HEK293 (cell line): ENCODE results near the gene FXYD1.

Experiments
- CTCF ChIA-PET: fragments of 350-600 bp; formaldehyde crosslinking; extraction: SDS; loops from one replicate; lab custom pipeline; 2021; ENCODE audit warnings: antibody characterized with exemption; lab: Yijun Ruan, JAX
- POLR2A ChIA-PET: fragments of 300-600 bp; formaldehyde crosslinking; extraction: SDS; loops from one replicate; lab custom pipeline; 2020; ENCODE audit warnings: antibody characterized with exemption, inconsistent platforms; lab: Yijun Ruan, JAX
- H3K27ac ChIP-seq: fragments of 200-500 bp; sonication (Bioruptor generic); 2 replicates; pipeline ENCODE4 v1.5.1; 2014; ENCODE audit warnings: low read depth, low read length, control low read depth, inconsistent platforms; ENCODE audit errors: extremely low read depth
- H3K36me3 ChIP-seq, 2 experiments: fragments of 200-500 bp in 1 of 2; sonication (Bioruptor generic) in 1 of 2; 1 replicate in 1 of 2; 2 replicates in 1 of 2; pipeline ENCODE4 v1.5.1; 2014 to 2017; ENCODE audit warnings: inconsistent platforms in 2 of 2, low read length in 2 of 2; ENCODE audit not compliant: control insufficient read depth in 2 of 2, insufficient read depth in 1 of 2
- H3K4me1 ChIP-seq: fragments of 200-500 bp; sonication (Bioruptor generic); 2 replicates; pipeline ENCODE4 v1.5.1; 2014; ENCODE audit warnings: mild to moderate bottlenecking, low read length, inconsistent platforms; ENCODE audit not compliant: control insufficient read depth, insufficient read depth
- H3K4me3 ChIP-seq: 2 replicates; pipeline ENCODE4 v1.5.1; 2011; ENCODE audit warnings: low read depth, mild to moderate bottlenecking, control low read depth, low read length, moderate library complexity
- H3K9me3 ChIP-seq: fragments of 200-500 bp; sonication (Bioruptor generic); 2 replicates; pipeline ENCODE4 v1.5.1; 2014; ENCODE audit warnings: low read depth, low read length, inconsistent platforms; ENCODE audit not compliant: control insufficient read depth, insufficient read depth
- BCL11A ChIP-seq: fragments of 450-650 bp; formaldehyde crosslinking; IDR thresholded peaks from 2 replicates; pipeline ENCODE4 v1.5.1; 2016; ENCODE audit warnings: low read depth, missing biosample characterization, missing genetic modification characterization
- GLI2 ChIP-seq: fragments of 450-650 bp; formaldehyde crosslinking; IDR thresholded peaks from 2 replicates; pipeline ENCODE4; 2017; ENCODE audit warnings: missing biosample characterization, missing genetic modification characterization, low read depth, borderline replicate concordance
- KLF10 ChIP-seq: fragments of 450-650 bp; IDR thresholded peaks from 2 replicates; pipeline ENCODE4 v1.5.1; 2018; ENCODE audit warnings: missing biosample characterization, mild to moderate bottlenecking, missing genetic modification characterization
- KLF9 ChIP-seq: fragments of 450-650 bp; formaldehyde crosslinking; IDR thresholded peaks from 2 replicates; pipeline ENCODE4 v1.5.1; 2016; ENCODE audit warnings: missing biosample characterization, missing genetic modification characterization, low read depth
- PRDM10 ChIP-seq: fragments of 450-650 bp; formaldehyde crosslinking; IDR thresholded peaks from 2 replicates; pipeline ENCODE4 v1.5.1; 2016; ENCODE audit warnings: missing biosample characterization, missing genetic modification characterization
- WT1 ChIP-seq: fragments of 450-650 bp; formaldehyde crosslinking; IDR thresholded peaks from 2 replicates; pipeline ENCODE4 v1.5.1; 2016; ENCODE audit warnings: missing biosample characterization, missing genetic modification characterization
- ZBTB48 ChIP-seq: fragments of 450-650 bp; formaldehyde crosslinking; IDR thresholded peaks from 2 replicates; pipeline ENCODE4 v1.5.1; 2016; ENCODE audit warnings: missing biosample characterization, missing genetic modification characterization
- ZBTB7A ChIP-seq: fragments of 450-650 bp; formaldehyde crosslinking; IDR thresholded peaks from 2 replicates; pipeline ENCODE4 v1.5.1; 2016; ENCODE audit warnings: low read depth, missing biosample characterization, missing genetic modification characterization
- ZFP41 ChIP-seq: fragments of 450-650 bp; formaldehyde crosslinking; IDR thresholded peaks from 2 replicates; pipeline ENCODE4 v1.5.1; 2016; ENCODE audit warnings: missing biosample characterization, missing genetic modification characterization, borderline replicate concordance
- ZNF148 ChIP-seq: fragments of 450-650 bp; formaldehyde crosslinking; IDR thresholded peaks from 2 replicates; pipeline ENCODE4 v1.5.0; 2017; ENCODE audit warnings: missing biosample characterization, missing genetic modification characterization, borderline replicate concordance
- ZNF223 ChIP-seq: fragments of 450-650 bp; formaldehyde crosslinking; IDR thresholded peaks from 2 replicates; pipeline ENCODE4 v1.5.1; 2016; ENCODE audit warnings: missing biosample characterization, missing genetic modification characterization
- ZNF280D ChIP-seq: fragments of 450-650 bp; formaldehyde crosslinking; IDR thresholded peaks from 2 replicates; pipeline ENCODE4 v1.5.1; 2016; ENCODE audit warnings: missing biosample characterization, missing genetic modification characterization
- ZNF48 ChIP-seq: fragments of 450-650 bp; formaldehyde crosslinking; IDR thresholded peaks from 2 replicates; pipeline ENCODE4 v1.5.1; 2016; ENCODE audit warnings: missing biosample characterization, missing genetic modification characterization
- ZNF513 ChIP-seq: fragments of 450-650 bp; IDR thresholded peaks from 2 replicates; pipeline ENCODE4 v1.5.1; 2018; ENCODE audit warnings: missing biosample characterization, missing genetic modification characterization
- ZNF521 ChIP-seq: fragments of 450-650 bp; formaldehyde crosslinking; IDR thresholded peaks from 2 replicates; pipeline ENCODE4 v1.5.1; 2017; ENCODE audit warnings: missing biosample characterization, mild to moderate bottlenecking, missing genetic modification characterization
- ZNF792 ChIP-seq: fragments of 450-650 bp; formaldehyde crosslinking; IDR thresholded peaks from 2 replicates; pipeline ENCODE4 v1.5.1; 2016; ENCODE audit warnings: missing biosample characterization, missing genetic modification characterization
- TF ChIP-seq, protein P1 (sequence below): fragments of 450-650 bp; formaldehyde crosslinking; conservative IDR thresholded peaks from 2 replicates; pipeline ENCODE4 v1.5.1; 2016; ENCODE audit warnings: low read depth, missing biosample characterization, missing genetic modification characterization
- TF ChIP-seq, protein P2 (sequence below): IDR thresholded peaks from 2 replicates; pipeline ENCODE4 v1.6.1; 2011; ENCODE audit warnings: mild to moderate bottlenecking, low read depth, low read length, borderline replicate concordance
- TF ChIP-seq, protein P3 (sequence below): fragments of 450-650 bp; formaldehyde crosslinking; IDR thresholded peaks from 2 replicates; pipeline ENCODE4 v1.5.1; 2016; ENCODE audit warnings: missing biosample characterization, missing genetic modification characterization

The FXYD1 gene

GRCh38 chr19:35138305-35138892, at the start of gene FXYD1:
Gene FXYD1, plus strand, starts transcription at chr19:35138824. Its CDS starts 1,256 bp downstream, at chr19:35140080.
- Histone ChIP-seq H3K4me1 (peaks cover 23% of the 10 kb centered on the region), H3K9me3 (no peaks in the 10 kb centered on the region), H3K36me3 (no peaks in the 10 kb centered on the region; a peak in 1 of 3 replicates), H3K4me3 (no peak within 1 kb of the TSS), H3K27ac (no peak within 1 kb of the TSS)
- ChIA-PET POLR2A (no interaction called here), CTCF (interaction anchor here (1.2 to 5.5 kb wide), 4 partner anchors 11 to 92 kb away, joined by 4 to 108 read pairs (median 39); no protein-coding TSS in a partner anchor)
- TF ChIP-seq ZNF48 (tag by site-specific recombination), result no peak
- TF ChIP-seq ZFP41 (tag by site-specific recombination), result no peak
- TF ChIP-seq, protein P1, sequence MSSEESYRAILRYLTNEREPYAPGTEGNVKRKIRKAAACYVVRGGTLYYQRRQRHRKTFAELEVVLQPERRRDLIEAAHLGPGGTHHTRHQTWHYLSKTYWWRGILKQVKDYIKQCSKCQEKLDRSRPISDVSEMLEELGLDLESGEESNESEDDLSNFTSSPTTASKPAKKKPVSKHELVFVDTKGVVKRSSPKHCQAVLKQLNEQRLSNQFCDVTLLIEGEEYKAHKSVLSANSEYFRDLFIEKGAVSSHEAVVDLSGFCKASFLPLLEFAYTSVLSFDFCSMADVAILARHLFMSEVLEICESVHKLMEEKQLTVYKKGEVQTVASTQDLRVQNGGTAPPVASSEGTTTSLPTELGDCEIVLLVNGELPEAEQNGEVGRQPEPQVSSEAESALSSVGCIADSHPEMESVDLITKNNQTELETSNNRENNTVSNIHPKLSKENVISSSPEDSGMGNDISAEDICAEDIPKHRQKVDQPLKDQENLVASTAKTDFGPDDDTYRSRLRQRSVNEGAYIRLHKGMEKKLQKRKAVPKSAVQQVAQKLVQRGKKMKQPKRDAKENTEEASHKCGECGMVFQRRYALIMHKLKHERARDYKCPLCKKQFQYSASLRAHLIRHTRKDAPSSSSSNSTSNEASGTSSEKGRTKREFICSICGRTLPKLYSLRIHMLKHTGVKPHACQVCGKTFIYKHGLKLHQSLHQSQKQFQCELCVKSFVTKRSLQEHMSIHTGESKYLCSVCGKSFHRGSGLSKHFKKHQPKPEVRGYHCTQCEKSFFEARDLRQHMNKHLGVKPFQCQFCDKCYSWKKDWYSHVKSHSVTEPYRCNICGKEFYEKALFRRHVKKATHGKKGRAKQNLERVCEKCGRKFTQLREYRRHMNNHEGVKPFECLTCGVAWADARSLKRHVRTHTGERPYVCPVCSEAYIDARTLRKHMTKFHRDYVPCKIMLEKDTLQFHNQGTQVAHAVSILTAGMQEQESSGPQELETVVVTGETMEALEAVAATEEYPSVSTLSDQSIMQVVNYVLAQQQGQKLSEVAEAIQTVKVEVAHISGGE, result no peak
- TF ChIP-seq GLI2, result no peak
- no peak for TF ChIP-seq ZNF280D (tag by site-specific recombination)
- no peak for TF ChIP-seq ZNF521 (tag by site-specific recombination)
- TF ChIP-seq, protein P2, sequence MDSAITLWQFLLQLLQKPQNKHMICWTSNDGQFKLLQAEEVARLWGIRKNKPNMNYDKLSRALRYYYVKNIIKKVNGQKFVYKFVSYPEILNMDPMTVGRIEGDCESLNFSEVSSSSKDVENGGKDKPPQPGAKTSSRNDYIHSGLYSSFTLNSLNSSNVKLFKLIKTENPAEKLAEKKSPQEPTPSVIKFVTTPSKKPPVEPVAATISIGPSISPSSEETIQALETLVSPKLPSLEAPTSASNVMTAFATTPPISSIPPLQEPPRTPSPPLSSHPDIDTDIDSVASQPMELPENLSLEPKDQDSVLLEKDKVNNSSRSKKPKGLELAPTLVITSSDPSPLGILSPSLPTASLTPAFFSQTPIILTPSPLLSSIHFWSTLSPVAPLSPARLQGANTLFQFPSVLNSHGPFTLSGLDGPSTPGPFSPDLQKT, result no peak
- TF ChIP-seq ZBTB7A (tag by site-specific recombination), result no peak
- no peak for TF ChIP-seq ZNF148 (tag by site-specific recombination)
- no peak for TF ChIP-seq ZNF513 (tag by site-specific recombination)
- no peak for TF ChIP-seq KLF9 (tag by site-specific recombination)
- TF ChIP-seq, protein P3, sequence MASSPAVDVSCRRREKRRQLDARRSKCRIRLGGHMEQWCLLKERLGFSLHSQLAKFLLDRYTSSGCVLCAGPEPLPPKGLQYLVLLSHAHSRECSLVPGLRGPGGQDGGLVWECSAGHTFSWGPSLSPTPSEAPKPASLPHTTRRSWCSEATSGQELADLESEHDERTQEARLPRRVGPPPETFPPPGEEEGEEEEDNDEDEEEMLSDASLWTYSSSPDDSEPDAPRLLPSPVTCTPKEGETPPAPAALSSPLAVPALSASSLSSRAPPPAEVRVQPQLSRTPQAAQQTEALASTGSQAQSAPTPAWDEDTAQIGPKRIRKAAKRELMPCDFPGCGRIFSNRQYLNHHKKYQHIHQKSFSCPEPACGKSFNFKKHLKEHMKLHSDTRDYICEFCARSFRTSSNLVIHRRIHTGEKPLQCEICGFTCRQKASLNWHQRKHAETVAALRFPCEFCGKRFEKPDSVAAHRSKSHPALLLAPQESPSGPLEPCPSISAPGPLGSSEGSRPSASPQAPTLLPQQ (tag by site-specific recombination), result no peak
- TF ChIP-seq BCL11A, result no peak
- TF ChIP-seq ZBTB48 (tag by site-specific recombination), result no peak
- TF ChIP-seq ZNF792 (tag by site-specific recombination), result no peak
- no peak for TF ChIP-seq PRDM10 (tag by site-specific recombination)
- TF ChIP-seq ZNF223 (tag by site-specific recombination), result no peak
- TF ChIP-seq WT1 (tag by site-specific recombination), result no peak
- TF ChIP-seq KLF10, result no peak
